ENCODE data around the gene SYT5. TPM values are rescaled to one million over a fixed set of nuclear protein-coding genes. Genes with fewer than 3 reads are reported as not detected.

SYT5 gene
- total and polyA plus RNA-seq, 9 of the 15 experiments (the other 6 are each of a cell fraction or from before 2014, with no cell fraction given), result 1.3 to 20.9 (median 8.8) TPM

GRCh38 chr19:55173714-55174409 is 6.2 kb downstream of the SYT5 start (continued):
- TF ChIP-seq REST (IDR thresholded peaks at IDR 0.05; ENCODE audit: borderline replicate concordance), result 0 out of 2 replicates have a peak, but pooled peaks have one; percentile 3
- 0 out of 2 replicates have a peak, but pooled peaks have one; percentile 32 for TF ChIP-seq REST (CRISPR knock-in tag; IDR thresholded peaks at IDR 0.05; ENCODE audit: low read depth)
- no peak for TF ChIP-seq LEF1 (IDR thresholded peaks at IDR 0.05)
- TF ChIP-seq SIN3A (IDR thresholded peaks at IDR 0.05; ENCODE audit: borderline replicate concordance in 2 of 2, control insufficient read depth in 1 of 2, low read depth in 2 of 2, low read length in 2 of 2), result peak in 1 of 2 experiments; percentile 27; a peak in 1 of 4 replicates
- TF ChIP-seq TFE3 (CRISPR knock-in tag; IDR thresholded peaks at IDR 0.05), result no peak
- no peak for TF ChIP-seq ZNF232 (CRISPR knock-in tag; IDR thresholded peaks at IDR 0.05)
- no peak for TF ChIP-seq TAF7 (tag; IDR thresholded peaks at IDR 0.05)
- TF ChIP-seq U2AF1 (optimal IDR thresholded peaks at IDR 0.05; ENCODE audit: low read depth, low read length), result no peak
- TF ChIP-seq TCF3 (CRISPR knock-in tag; IDR thresholded peaks at IDR 0.05), result no peak
- TF ChIP-seq CTCFL (IDR thresholded peaks at IDR 0.05; ENCODE audit: borderline replicate concordance, insufficient read depth, low read depth, low read length, poor library complexity, severe bottlenecking), result peak; percentile 73
- 0 out of 4 replicates have a peak, but pooled peaks of 1 of the 2 experiments have one; percentile 26 for TF ChIP-seq UBTF (IDR thresholded peaks at IDR 0.05; ENCODE audit: borderline replicate concordance in 1 of 2, low read depth in 2 of 2, low read length in 2 of 2)
